ENCODE data around the gene SLX4. TPM values are rescaled to one million over a fixed set of nuclear protein-coding genes. Genes with fewer than 3 reads are reported as not detected.
A peak's percentile ranks its signal among the peaks of the same experiment; 100 is the strongest.

The SLX4 gene
- total and polyA plus RNA-seq, 2 donors (not counting 1 experiment from before 2014, with no cell fraction given): 5.4 to 13.3 TPM

GRCh38 chr16:3578121-3578520, 33.3 kb downstream of the SLX4 start:
- TF ChIP-seq CTCF (IDR thresholded peaks at IDR 0.05) (no peak), EZH2 (IDR thresholded peaks at IDR 0.05; ENCODE audit: borderline replicate concordance, insufficient read depth, low read depth, low read length, poor library complexity, severe bottlenecking) (no peak)
- Mint-ChIP-seq H3K9me3 (ENCODE audit: insufficient read depth) (no peaks in the 10 kb centered on the region), H3K27me3 (no peaks in the 10 kb centered on the region), H3K4me1 (peaks cover 58% of the 10 kb centered on the region), H3K27ac (peak overlapping the region; percentile 97), H3K4me3 (peak overlapping the region; percentile 91)
- H3K27ac ChIP-seq (ENCODE audit: low read length in 2 of 2): peak overlapping the region; percentile 56 to 89
- POLR2A ChIA-PET: interaction anchor here (0.6 kb wide), 1 partner anchor 57 kb away, joined by 7 read pairs; no protein-coding TSS in a partner anchor
- H3K4me2 ChIP-seq (replicated peaks; ENCODE audit: low read depth, low read length, poor library complexity, severe bottlenecking): peak overlapping the region; percentile 97
- H4K20me1 ChIP-seq (ENCODE audit: control insufficient read depth, insufficient read depth, low read length, poor library complexity, severe bottlenecking): peaks cover 25% of the 10 kb centered on the region
- CTCF ChIA-PET: no interaction called here
- H3K4me1 ChIP-seq (ENCODE audit: control insufficient read depth in 2 of 2, insufficient read depth in 2 of 2, low read length in 2 of 2): peaks cover 45 to 57% of the 10 kb centered on the region in 2 donors
- H2AFZ ChIP-seq (ENCODE audit: insufficient read depth, low read depth, low read length, poor library complexity, severe bottlenecking): peak overlapping the region; percentile 92
- DNase-seq (peak; percentile 43), ATAC-seq (ENCODE audit: low read depth) (peak; percentile 22)
- 18% methylated on average over 6 of the region's 8 CpGs for WGBS (ENCODE audit: insufficient coverage)
- H3K36me3 ChIP-seq (replicated peaks in 1 of 2; ENCODE audit: control extremely low read depth in 1 of 2, control insufficient read depth in 1 of 2, extremely low read depth in 1 of 2, insufficient read depth in 2 of 2, low read length in 1 of 2): peaks cover 0 to 13% of the 10 kb centered on the region in 2 experiments
- H3K4me3 ChIP-seq (ENCODE audit: control extremely low read depth in 1 of 5, extremely low read depth in 1 of 5, insufficient read depth in 1 of 5, low read depth in 2 of 5, low read length in 4 of 5): peak overlapping the region in 3 of 5 experiments; percentile 18 to 93 (median 20)
- H3K9me3 ChIP-seq (ENCODE audit: control extremely low read depth in 1 of 3, control insufficient read depth in 2 of 3, insufficient read depth in 1 of 3, low read length in 2 of 3): no peaks in the 10 kb centered on the region
- H3K9ac ChIP-seq (ENCODE audit: low read length): peak overlapping the region; percentile 59
- H3K27me3 ChIP-seq (replicated peaks in 1 of 4; ENCODE audit: control extremely low read depth in 1 of 4, control insufficient read depth in 3 of 4, insufficient read depth in 4 of 4, low read length in 3 of 4): no peaks in the 10 kb centered on the region
- intact Hi-C loops (cut with micrococcal nuclease): no loop called here
- H3K79me2 ChIP-seq (ENCODE audit: control insufficient read depth, insufficient read depth, low read length): peaks cover 43% of the 10 kb centered on the region

- H4K20me1 ChIP-seq (ENCODE audit: control insufficient read depth, insufficient read depth, low read length, poor library complexity, severe bottlenecking): peaks cover 28% of the 10 kb centered on the region
- H3K4me1 ChIP-seq (ENCODE audit: control insufficient read depth in 2 of 2, insufficient read depth in 2 of 2, low read length in 2 of 2): peaks cover 45 to 57% of the 10 kb centered on the region in 2 donors
- DNase-seq: peak; percentile 54
- ATAC-seq (ENCODE audit: low read depth): peak; percentile 23
- ChIA-PET POLR2A (interaction anchor here (0.6 kb wide), 1 partner anchor 148 kb away, joined by 10 read pairs; no protein-coding TSS in a partner anchor), CTCF (no interaction called here)
- intact Hi-C loops (cut with micrococcal nuclease): loop anchor here (1.0 kb wide), 1 partner anchor 34 kb away; the partner anchor contains the start of gene SLX4
- peaks cover 0 to 9% of the 10 kb centered on the region in 2 experiments for H3K36me3 ChIP-seq (replicated peaks in 1 of 2; ENCODE audit: control extremely low read depth in 1 of 2, control insufficient read depth in 1 of 2, extremely low read depth in 1 of 2, insufficient read depth in 2 of 2, low read length in 1 of 2)
- Mint-ChIP-seq H3K27ac (peak within 1 kb of the TSS; percentile 97), H3K4me1 (peaks cover 59% of the 10 kb centered on the region), H3K9me3 (ENCODE audit: insufficient read depth) (no peaks in the 10 kb centered on the region), H3K4me3 (peak within 1 kb of the TSS; percentile 96), H3K27me3 (no peaks in the 10 kb centered on the region)
- peak within 1 kb of the TSS; percentile 63 to 93 (median 79) for H3K4me3 ChIP-seq (ENCODE audit: control extremely low read depth in 1 of 5, extremely low read depth in 1 of 5, insufficient read depth in 1 of 5, low read depth in 2 of 5, low read length in 4 of 5)
- no peaks in the 10 kb centered on the region for H3K9me3 ChIP-seq (ENCODE audit: control extremely low read depth in 1 of 3, control insufficient read depth in 2 of 3, insufficient read depth in 1 of 3, low read length in 2 of 3)
- peaks cover 51% of the 10 kb centered on the region for H3K79me2 ChIP-seq (ENCODE audit: control insufficient read depth, insufficient read depth, low read length)
- WGBS (ENCODE audit: insufficient coverage): under 1% methylated on average over 10 of the region's 18 CpGs
- H3K4me2 ChIP-seq (replicated peaks; ENCODE audit: low read depth, low read length, poor library complexity, severe bottlenecking): peak within 1 kb of the TSS; percentile 97
- H3K27me3 ChIP-seq (replicated peaks in 1 of 4; ENCODE audit: control extremely low read depth in 1 of 4, control insufficient read depth in 3 of 4, insufficient read depth in 4 of 4, low read length in 3 of 4): no peaks in the 10 kb centered on the region
- peak within 1 kb of the TSS; percentile 92 for H2AFZ ChIP-seq (ENCODE audit: insufficient read depth, low read depth, low read length, poor library complexity, severe bottlenecking)
- TF ChIP-seq CTCF (IDR thresholded peaks at IDR 0.05) (no peak), EZH2 (IDR thresholded peaks at IDR 0.05; ENCODE audit: borderline replicate concordance, insufficient read depth, low read depth, low read length, poor library complexity, severe bottlenecking) (no peak)
- peak within 1 kb of the TSS; percentile 96 for H3K9ac ChIP-seq (ENCODE audit: low read length)
- H3K27ac ChIP-seq (ENCODE audit: low read length in 2 of 2): peak within 1 kb of the TSS; percentile 71 to 89
Measured at GRCh38 chr16:3577302-3577752, 34.1 kb downstream of the SLX4 start, which contains the start of gene NLRC3. NLRC3 (minus strand) TSS chr16:3577403; CDS start chr16:3565036, 12,367 bp downstream.
